ENCODE results near the gene KIAA1549. TPM values are rescaled to one million over a fixed set of nuclear protein-coding genes. Genes with fewer than 3 reads are reported as not detected.

KIAA1549 gene
- total and polyA plus RNA-seq, 2 of the 4 experiments (the other 2 are of a cell fraction) = 1.3 to 3.3 TPM

GRCh38 chr7:138892812-138893211 lies 88.4 kb downstream of the KIAA1549 start:
- in situ Hi-C loops (cut with MboI; ENCODE audit: low sequenced_read_pairs) (no loop called here), intact Hi-C loops (cut with micrococcal nuclease) (no loop called here)
- POLR2A ChIA-PET (ENCODE audit: unreplicated experiment) = no interaction called here

More at GRCh38 chr7:138892812-138893211, 88.4 kb downstream of the KIAA1549 start:
- Histone ChIP-seq H4K5ac (ENCODE audit: low read depth, low read length) (no peak overlapping the region), H2AK9ac (replicated peaks; ENCODE audit: low read depth, low read length, poor library complexity) (no peak overlapping the region), H4K8ac (ENCODE audit: low read depth in 2 of 2, low read length in 2 of 2) (no peak overlapping the region), H2BK20ac (ENCODE audit: low read depth, low read length) (no peak overlapping the region), H2BK5ac (ENCODE audit: low read depth, low read length, poor library complexity, severe bottlenecking) (no peak overlapping the region), H3K4ac (ENCODE audit: low read depth, low read length) (no peak overlapping the region), H2BK15ac (ENCODE audit: low read depth, low read length) (no peak overlapping the region), H2AK5ac (ENCODE audit: low read depth, low read length) (no peak overlapping the region), H2AFZ (replicated peaks; ENCODE audit: low read length, poor library complexity) (no peak overlapping the region), H3K27ac (ENCODE audit: insufficient read depth, low read length) (no peak overlapping the region), H3K36me3 (ENCODE audit: control insufficient read depth, insufficient read depth, low read length) (peaks cover 3% of the 10 kb centered on the region; the same call in 1 of the 2 replicates), H3K4me3 (ENCODE audit: insufficient read depth, low read depth, low read length) (no peak overlapping the region), H3K9me1 (ENCODE audit: insufficient read depth, low read length) (no peaks in the 10 kb centered on the region; the same call in 1 of the 2 replicates), H3K4me1 (ENCODE audit: control insufficient read depth, insufficient read depth, low read length) (peaks cover 6% of the 10 kb centered on the region; the same call in 1 of the 2 replicates), H3K18ac (ENCODE audit: low read depth, low read length) (no peak overlapping the region), H3K9me3 (ENCODE audit: control insufficient read depth, insufficient read depth, low read length) (no peaks in the 10 kb centered on the region), H4K91ac (ENCODE audit: insufficient read depth, low read depth, low read length) (no peak overlapping the region), H3K56ac (ENCODE audit: extremely low read depth, insufficient read depth, low read length) (no peak overlapping the region), H2BK120ac (ENCODE audit: low read depth, low read length) (no peak overlapping the region), H3K27me3 (ENCODE audit: control insufficient read depth, insufficient read depth, low read length) (no peaks in the 10 kb centered on the region), H4K20me1 (ENCODE audit: insufficient read depth, low read length) (no peaks in the 10 kb centered on the region), H3K4me2 (ENCODE audit: low read depth, low read length) (no peak overlapping the region), H3K14ac (replicated peaks; ENCODE audit: low read depth, low read length) (no peak overlapping the region), H3K79me1 (ENCODE audit: low read depth in 1 of 2, low read length in 2 of 2) (no peaks in the 10 kb centered on the region), H3K9ac (ENCODE audit: low read depth, low read length) (no peak overlapping the region), H3K23ac (ENCODE audit: low read depth, low read length) (no peak overlapping the region)
- no peak for TF ChIP-seq POLR2A (IDR thresholded peaks at IDR 0.05; ENCODE audit: low read depth, low read length)
- dilution Hi-C loops (cut with HindIII; ENCODE audit: low sequenced_read_pairs, unreplicated experiment) = no loop called here
- ATAC-seq (ENCODE audit: low read depth) = no peak
- BruUV-seq (replicated peaks) = no TSS peak
- DNase-seq = no peak
- CTCF ChIA-PET = interaction anchor here (0.5 to 0.7 kb wide), 2 partner anchors 86 to 252 kb away, joined by 3 read pairs; no protein-coding TSS in a partner anchor
- no CpG with 5 or more reads among the region's 5 CpGs for WGBS, 2 experiments (ENCODE audit: extremely low coverage in 2 of 2, insufficient read length in 1 of 2)
